ENCODE data around the gene RPA3. TPM values are rescaled to one million over a fixed set of nuclear protein-coding genes. Genes with fewer than 3 reads are reported as not detected.

Gene RPA3
- total RNA-seq, 3 donors from 2014 or later: 23.2 to 38.4 (median 28.7) TPM

- ATAC-seq (no peak), DNase-seq (no peak)
- Histone ChIP-seq H3K9me3 (no peaks in the 10 kb centered on the region), H3K4me1 (ENCODE audit: low read depth) (no peaks in the 10 kb centered on the region), H3K4me3 (no peak overlapping the region), H3K36me3 (ENCODE audit: low read depth) (no peaks in the 10 kb centered on the region)
- TF ChIP-seq, protein P1, sequence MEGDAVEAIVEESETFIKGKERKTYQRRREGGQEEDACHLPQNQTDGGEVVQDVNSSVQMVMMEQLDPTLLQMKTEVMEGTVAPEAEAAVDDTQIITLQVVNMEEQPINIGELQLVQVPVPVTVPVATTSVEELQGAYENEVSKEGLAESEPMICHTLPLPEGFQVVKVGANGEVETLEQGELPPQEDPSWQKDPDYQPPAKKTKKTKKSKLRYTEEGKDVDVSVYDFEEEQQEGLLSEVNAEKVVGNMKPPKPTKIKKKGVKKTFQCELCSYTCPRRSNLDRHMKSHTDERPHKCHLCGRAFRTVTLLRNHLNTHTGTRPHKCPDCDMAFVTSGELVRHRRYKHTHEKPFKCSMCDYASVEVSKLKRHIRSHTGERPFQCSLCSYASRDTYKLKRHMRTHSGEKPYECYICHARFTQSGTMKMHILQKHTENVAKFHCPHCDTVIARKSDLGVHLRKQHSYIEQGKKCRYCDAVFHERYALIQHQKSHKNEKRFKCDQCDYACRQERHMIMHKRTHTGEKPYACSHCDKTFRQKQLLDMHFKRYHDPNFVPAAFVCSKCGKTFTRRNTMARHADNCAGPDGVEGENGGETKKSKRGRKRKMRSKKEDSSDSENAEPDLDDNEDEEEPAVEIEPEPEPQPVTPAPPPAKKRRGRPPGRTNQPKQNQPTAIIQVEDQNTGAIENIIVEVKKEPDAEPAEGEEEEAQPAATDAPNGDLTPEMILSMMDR (IDR thresholded peaks at IDR 0.05): no peak
- intact Hi-C loops (cut with DNase I, micrococcal nuclease): no loop called here
These were observed 87.6 kb downstream of the RPA3 start for GRCh38 chr7:7630626-7631329.

DNA sequence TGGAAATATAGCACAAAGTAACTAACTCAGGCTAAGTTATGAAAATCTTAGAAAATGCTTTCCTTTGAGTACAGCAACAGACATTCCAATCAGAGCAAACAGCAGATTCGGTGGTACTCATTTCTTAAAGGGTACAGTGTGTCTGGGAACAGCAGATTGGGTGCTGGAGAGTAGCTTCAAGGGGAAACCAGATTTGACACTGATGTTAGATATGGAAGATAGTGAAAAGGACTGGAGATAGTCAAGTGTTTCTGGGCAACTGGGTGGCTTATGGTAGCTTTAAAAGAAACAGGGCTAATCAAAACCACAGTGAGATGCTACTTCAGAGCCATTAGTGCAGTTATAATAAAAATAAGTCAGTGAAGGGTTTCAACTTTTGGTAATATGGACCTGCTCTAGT is 89.9 kb downstream of the RPA3 start:
- DNase-seq (no peak), ATAC-seq (no peak)
- Histone ChIP-seq H3K4me1 (ENCODE audit: low read depth) (no peaks in the 10 kb centered on the region), H3K4me3 (no peak overlapping the region), H3K9me3 (no peaks in the 10 kb centered on the region), H3K36me3 (ENCODE audit: low read depth) (no peaks in the 10 kb centered on the region)
- intact Hi-C loops (cut with DNase I, micrococcal nuclease): no loop called here
- TF ChIP-seq, protein P1 (IDR thresholded peaks at IDR 0.05): no peak

- ATAC-seq (no peak), DNase-seq (no peak)
- Histone ChIP-seq H3K9me3 (no peaks in the 10 kb centered on the region), H3K4me1 (ENCODE audit: low read depth) (no peaks in the 10 kb centered on the region), H3K4me3 (no peak overlapping the region), H3K36me3 (ENCODE audit: low read depth) (no peaks in the 10 kb centered on the region)
- TF ChIP-seq, protein P1 (IDR thresholded peaks at IDR 0.05): no peak
- intact Hi-C loops (cut with DNase I, micrococcal nuclease): no loop called here
These were observed 97.7 kb downstream of the RPA3 start for GRCh38 chr7:7620644-7621210.

GRCh38 chr7:7620236-7620635 is 98.2 kb downstream of the RPA3 start:
- no peaks in the 10 kb centered on the region for H3K9me3 ChIP-seq
- H3K4me3 ChIP-seq: no peak overlapping the region
- TF ChIP-seq, protein P1 (IDR thresholded peaks at IDR 0.05): no peak
- intact Hi-C loops (cut with DNase I, micrococcal nuclease): no loop called here
- H3K36me3 ChIP-seq (ENCODE audit: low read depth): no peaks in the 10 kb centered on the region
- DNase-seq (no peak), ATAC-seq (no peak)
- no peaks in the 10 kb centered on the region for H3K4me1 ChIP-seq (ENCODE audit: low read depth)

DNA sequence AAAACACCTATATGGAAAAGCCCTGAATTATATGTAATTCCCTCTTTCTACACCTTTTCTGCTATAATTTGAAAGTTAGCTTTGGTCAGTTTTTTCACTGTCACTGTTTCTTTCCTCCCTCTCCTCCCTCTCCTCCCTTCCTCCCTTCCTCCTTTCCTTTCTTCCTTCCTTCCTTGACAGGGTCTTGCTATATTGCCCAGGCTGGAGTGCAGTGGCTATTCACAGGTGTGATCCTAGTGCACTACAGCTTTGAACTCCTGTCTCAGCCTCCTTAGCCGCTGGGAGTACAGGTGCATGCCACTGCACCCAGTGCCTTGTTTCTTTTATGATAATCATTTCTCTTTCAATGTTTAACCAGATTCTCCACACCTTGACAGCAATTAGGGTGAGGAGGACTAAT is 100.0 kb downstream of the RPA3 start:
- TF ChIP-seq, protein P1 (IDR thresholded peaks at IDR 0.05): no peak
- Histone ChIP-seq H3K4me3 (no peak overlapping the region), H3K36me3 (ENCODE audit: low read depth) (no peaks in the 10 kb centered on the region), H3K9me3 (no peaks in the 10 kb centered on the region), H3K4me1 (ENCODE audit: low read depth) (no peaks in the 10 kb centered on the region)
- intact Hi-C loops (cut with DNase I, micrococcal nuclease): no loop called here
- DNase-seq (no peak), ATAC-seq (no peak)

Data from mucosa of descending colon (tissue), 3 donors.